Bronchial epithelial cell (primary cell): ENCODE data around the gene SURF4. TPM values are rescaled to one million over a fixed set of nuclear protein-coding genes. Genes with fewer than 3 reads are reported as not detected.

Source experiments
- DNase-seq: peaks from one replicate; pipeline ENCODE4 v3.0.0-alpha.2; 2010; ENCODE audit warnings: low read depth
- FAIRE-seq: peaks from 2 replicates; lab custom pipeline; 2011; peaks lifted over from hg19 to GRCh38; lab: Jason Lieb, UNC
- H3K27me3 ChIP-seq: 2 replicates; pipeline ENCODE4 v1.5.1; 2011; ENCODE audit warnings: low read length; ENCODE audit not compliant: control insufficient read depth, insufficient read depth
- H3K36me3 ChIP-seq: 2 replicates; pipeline ENCODE4 v1.5.1; 2011; ENCODE audit warnings: low read length; ENCODE audit not compliant: control insufficient read depth, insufficient read depth
- H3K4me3 ChIP-seq: 2 replicates; pipeline ENCODE4 v1.5.1; 2011; ENCODE audit warnings: mild to moderate bottlenecking, low read depth, low read length, control low read depth
- CTCF ChIP-seq: IDR thresholded peaks from 2 replicates; pipeline ENCODE4 v1.5.1; 2011; ENCODE audit warnings: mild to moderate bottlenecking, moderate library complexity, low read length, control low read depth, inconsistent platforms; ENCODE audit not compliant: insufficient read depth, severe bottlenecking
- total RNA-seq: library from RNA; depleted of rRNA; stranded (reverse); fragments of >200 nt; gene quantifications from 2 replicates; pipeline ENCODE4 v1.2.1, GENCODE V29; 2014

Gene SURF4
- total RNA-seq, 1 donor from 2014 or later = 295 TPM

GRCh38 chr9:133354766-133355165, 21.1 kb downstream of the SURF4 start:
- DNase-seq (no peak), FAIRE-seq (no peak)
- H3K36me3 ChIP-seq = peaks cover 26% of the 10 kb centered on the region
- no peak overlapping the region for H3K4me3 ChIP-seq
- H3K27me3 ChIP-seq = no peaks in the 10 kb centered on the region
- no peak for TF ChIP-seq CTCF

- TF ChIP-seq CTCF = no peak
- H3K27me3 ChIP-seq = no peaks in the 10 kb centered on the region
- H3K4me3 ChIP-seq = no peak overlapping the region
- FAIRE-seq (no peak), DNase-seq (no peak)
- H3K36me3 ChIP-seq = peaks cover 26% of the 10 kb centered on the region
These were observed 22.3 kb downstream of the SURF4 start for GRCh38 chr9:133353548-133353947.

- Histone ChIP-seq H3K27me3 (no peaks in the 10 kb centered on the region), H3K36me3 (peaks cover 25% of the 10 kb centered on the region), H3K4me3 (no peak overlapping the region)
- FAIRE-seq (no peak), DNase-seq (no peak)
- TF ChIP-seq CTCF = no peak
These were observed 23.1 kb downstream of the SURF4 start for GRCh38 chr9:133352635-133353340.

- no peak overlapping the region for H3K4me3 ChIP-seq
- TF ChIP-seq CTCF = peak; percentile 86
- H3K36me3 ChIP-seq = peaks cover 21% of the 10 kb centered on the region
- H3K27me3 ChIP-seq = no peaks in the 10 kb centered on the region
- DNase-seq (peak; percentile 70), FAIRE-seq (no peak)
These were observed 23.8 kb downstream of the SURF4 start for GRCh38 chr9:133351908-133352634.

- Histone ChIP-seq H3K36me3 (peaks cover 21% of the 10 kb centered on the region), H3K27me3 (no peaks in the 10 kb centered on the region), H3K4me3 (no peak overlapping the region)
- TF ChIP-seq CTCF = no peak
- FAIRE-seq (no peak), DNase-seq (no peak)
These were observed 24.3 kb downstream of the SURF4 start for GRCh38 chr9:133351526-133351907.
